Heart left ventricle (tissue), 16 donors: ENCODE data around the gene CRADD. TPM values are rescaled to one million over a fixed set of nuclear protein-coding genes. Genes with fewer than 3 reads are reported as not detected.
A peak's percentile ranks its signal among the peaks of the same experiment; 100 is the strongest.

ENCODE experiments used
- ATAC-seq, 4 donors: fragments of 200-7000 bp; cut with Tn5 transposase; one replicate each; pipeline ENCODE4 v1.9.1; 2020 to 2022; ENCODE audit warnings: moderate library complexity in 4 of 4, mild to moderate bottlenecking in 3 of 4, moderate number of reproducible peaks in 1 of 4
- DNase-seq, 5 donors: peaks; one replicate each; pipeline ENCODE4 v3.0.0-alpha.2; 2020
- H3K27ac ChIP-seq, 12 donors: fragments of 200-600 bp; sonication (generic) in 4 of 12; one replicate each; pipeline versions ENCODE4 v1.5.0 to v1.8.0; 2016 to 2022; ENCODE audit warnings: mild to moderate bottlenecking in 2 of 12
- H3K27me3 ChIP-seq, 9 donors: fragments of 200-600 bp; sonication (generic) in 2 of 9; one replicate each; pipeline versions ENCODE4 v1.5.1 to v1.8.0; 2016 to 2022; ENCODE audit warnings: mild to moderate bottlenecking in 3 of 9
- H3K36me3 ChIP-seq, 9 donors: fragments of 200-600 bp; sonication (generic) in 2 of 9; one replicate each; pipeline versions ENCODE4 v1.5.0 to v1.8.0; 2018 to 2022; ENCODE audit warnings: mild to moderate bottlenecking in 2 of 9
- H3K4me1 ChIP-seq, 12 donors: fragments of 200-600 bp; sonication (generic) in 4 of 12; one replicate each; pipeline versions ENCODE4 v1.5.0 to v1.8.0; 2016 to 2022; ENCODE audit warnings: mild to moderate bottlenecking in 3 of 12
- H3K4me3 ChIP-seq, 12 donors: fragments of 200-600 bp; sonication (generic) in 4 of 12; one replicate each; pipeline versions ENCODE4 v1.5.0 to v1.8.0; 2017 to 2022; ENCODE audit warnings: mild to moderate bottlenecking in 9 of 12, moderate library complexity in 4 of 12
- H3K9me3 ChIP-seq, 12 donors: fragments of 200-600 bp; sonication (generic) in 4 of 12; one replicate each; pipeline versions ENCODE4 v1.5.0 to v1.8.0; 2016 to 2022; ENCODE audit warnings: mild to moderate bottlenecking in 1 of 12
- CTCF ChIP-seq, 12 donors: fragments of 200-600 bp; sonication (generic) in 4 of 12; IDR thresholded peaks; one replicate each; pipeline versions ENCODE4 v1.5.0 to v1.8.0; 2018 to 2022; ENCODE audit warnings: antibody characterized with exemption in 12 of 12, mild to moderate bottlenecking in 5 of 12
- POLR2A ChIP-seq, 2 donors: fragments of 450-650 bp; IDR thresholded peaks; one replicate each; pipeline ENCODE4 v1.6.1; 2017; ENCODE audit warnings: antibody characterized with exemption in 2 of 2, mild to moderate bottlenecking in 2 of 2, moderate library complexity in 2 of 2
- WGBS, 4 donors: extraction: QIAGEN DNeasy Blood & Tissue Kit in 2 of 4; methylation state at CpG; one replicate each; pipeline versions ENCODE4 v1.1.5 to v1.1.7; 2013 to 2018; 5-methylcytosine and 5-hydroxymethylcytosine counted together
- intact Hi-C, 10 donors: fragments of 100-400 bp; cut with DNase I; formaldehyde crosslinking; loops; one replicate each; pipeline versions ENCODE4 v1.11.1 to v1.14.2; 2022
- polyA plus RNA-seq, 2 donors: library from polyadenylated mRNA; stranded (reverse); fragments of 200-250 nt; gene quantifications; one replicate each; pipeline ENCODE4 v1.2.3, GENCODE V29; 2013
- total RNA-seq, 9 donors: library from RNA; depleted of rRNA in 2 of 9; stranded (reverse); fragments of >200 nt in 2 of 9; fragmentation: NEBNext Ultra II Directional in 3 of 9; extraction: Animal tissue kit (Norgen Biotek cat#: 25700) in 3 of 9; gene quantifications; one replicate each; pipeline versions ENCODE4 v1.1.0 to v1.2.4, GENCODE V29; 2016 to 2023
- donor health status: ischemic (EF 13 %, LVEDD 7.1; RV severe dilation, severe dysfunction).
- donor health status: healthy with polysubstance abuse.
- donor health status: DM: no; HTN: yes; CAD: no.
- donor health status: DM: no; HTN: no; CAD: no.
- donor health status: ischemic (EF 25% LVEDD 6.9; RV normal size, moderate dysfunction).
- donor health status: ischemic (EF 25% LVEDD 5.7; RV mildly dilated, moderate dysfunction).
- donor health status: healthy.
- donor health status: DM: yes; HTN: yes; CAD: no.
- donor health status: ischemic (EF 35%, LVEDD 5.7; RV mildly dilated, moderate dysfunction).
- donor health status: nonischemic (EF 11% LVEDD 7.7; RV severe dilation, severe dysfunction).
- donor health status: DM: yes; HTN: yes; CAD: no.
- donor health status: PGD.
- donor health status: ischemic (EF 29% LVEDD 5.4; RV normal size, mild dysfunction).
- donor health status: nonischemic (EF 23%, LVEDD 6.1; RV moderate dilation, normal function).

The CRADD gene
- total and polyA plus RNA-seq, 11 donors = 11.0 to 100 (median 44.5) TPM

- intact Hi-C loops = loop anchor here in 7 of 10 donors (5.0 to 10.0 kb wide), 9 partner anchors 35 to 262 kb away; partner anchors contain the start of genes CRADD (in 2 of the 7) and SOCS2 (in 1 of the 7)
- Histone ChIP-seq H3K4me3 (no peak overlapping the region), H3K9me3 (no peaks in the 10 kb centered on the region), H3K27ac (peak overlapping the region; percentile 81 to 95 (median 88)), H3K27me3 (no peaks in the 10 kb centered on the region), H3K4me1 (peaks cover 7 to 61% (median 38%) of the 10 kb centered on the region in 12 donors), H3K36me3 (no peaks in the 10 kb centered on the region)
- no peak for TF ChIP-seq CTCF (IDR thresholded peaks at IDR 0.05)
- TF ChIP-seq POLR2A (IDR thresholded peaks at IDR 0.05) = no peak
- WGBS, 4 donors = 68 to 76% (median 72%) methylated on average over 3 of the region's 3 CpGs
- no peak for ATAC-seq
- no peak for DNase-seq
Observed at GRCh38 chr12:93812626-93813025, 135.5 kb downstream of the CRADD start.

- intact Hi-C loops = loop anchor here in 7 of 10 donors (5.0 to 10.0 kb wide), 9 partner anchors 36 to 262 kb away; partner anchors contain the start of genes CRADD (in 2 of the 7) and SOCS2 (in 1 of the 7)
- TF ChIP-seq POLR2A (IDR thresholded peaks at IDR 0.05) (no peak), CTCF (IDR thresholded peaks at IDR 0.05) (no peak)
- 6 to 22% (median 17%) methylated on average over 3 of the region's 3 CpGs for whole genome bisulfite sequencing, 4 donors
- Histone ChIP-seq H3K27me3 (no peaks in the 10 kb centered on the region), H3K9me3 (no peaks in the 10 kb centered on the region), H3K4me1 (peaks cover 7 to 63% (median 43%) of the 10 kb centered on the region in 12 donors), H3K4me3 (peak overlapping the region in 3 of 12 donors; percentile 16 to 37 (median 29)), H3K27ac (peak overlapping the region; percentile 81 to 95 (median 88)), H3K36me3 (no peaks in the 10 kb centered on the region)
- peak; percentile 11 to 50 (median 24) for ATAC-seq
- DNase-seq = no peak
Observed at GRCh38 chr12:93813186-93813585, 136.0 kb downstream of the CRADD start.

- WGBS, 4 donors = 16 to 33% (median 20%) methylated on average over 14 of the region's 14 CpGs
- Histone ChIP-seq H3K4me3 (peak overlapping the region in 6 of 12 donors; percentile 6 to 37 (median 14)), H3K27ac (peak overlapping the region; percentile 81 to 95 (median 88)), H3K27me3 (no peaks in the 10 kb centered on the region), H3K9me3 (no peaks in the 10 kb centered on the region), H3K4me1 (peaks cover 9 to 68% (median 50%) of the 10 kb centered on the region in 12 donors), H3K36me3 (no peaks in the 10 kb centered on the region)
- ATAC-seq (peak; percentile 91 to 93 (median 92)), DNase-seq (peak; percentile 79 to 91 (median 80))
- intact Hi-C loops = loop anchor here in 8 of 10 donors (1.0 to 10.0 kb wide), 14 partner anchors 29 to 261 kb away; partner anchors contain the start of genes CRADD (in 2 of the 8) and SOCS2 (in 1 of the 8)
- TF ChIP-seq POLR2A (IDR thresholded peaks at IDR 0.05) = no peak
Observed at GRCh38 chr12:93813972-93814821, 137.0 kb downstream of the CRADD start.

GRCh38 chr12:93818488-93819049 is 141.4 kb downstream of the CRADD start:
- no peaks in the 10 kb centered on the region for H3K27me3 ChIP-seq
- peak overlapping the region; percentile 41 to 92 (median 66) for H3K27ac ChIP-seq
- intact Hi-C loops = loop anchor here in 5 of 10 donors (10.0 kb wide), 3 partner anchors 76 to 256 kb away; partner anchors contain the start of gene CRADD (in 1 of the 5)
- no peak overlapping the region for H3K4me3 ChIP-seq
- no peaks in the 10 kb centered on the region for H3K9me3 ChIP-seq
- DNase-seq (peak in 2 of 5 donors; percentile 29 to 51), ATAC-seq (peak in 3 of 4 donors; percentile 2 to 17 (median 10))
- H3K36me3 ChIP-seq = no peaks in the 10 kb centered on the region
- peaks cover 11 to 61% (median 38%) of the 10 kb centered on the region in 12 donors for H3K4me1 ChIP-seq
- WGBS, 4 donors = 48 to 65% (median 53%) methylated on average over 9 of the region's 9 CpGs
- no peak for TF ChIP-seq POLR2A (IDR thresholded peaks at IDR 0.05)
- no peak for TF ChIP-seq CTCF (IDR thresholded peaks at IDR 0.05)
